ENCODE measurements around the gene FLVCR2.
A peak's percentile ranks its signal among the peaks of the same experiment; 100 is the strongest.

FLVCR2 gene

DNA sequence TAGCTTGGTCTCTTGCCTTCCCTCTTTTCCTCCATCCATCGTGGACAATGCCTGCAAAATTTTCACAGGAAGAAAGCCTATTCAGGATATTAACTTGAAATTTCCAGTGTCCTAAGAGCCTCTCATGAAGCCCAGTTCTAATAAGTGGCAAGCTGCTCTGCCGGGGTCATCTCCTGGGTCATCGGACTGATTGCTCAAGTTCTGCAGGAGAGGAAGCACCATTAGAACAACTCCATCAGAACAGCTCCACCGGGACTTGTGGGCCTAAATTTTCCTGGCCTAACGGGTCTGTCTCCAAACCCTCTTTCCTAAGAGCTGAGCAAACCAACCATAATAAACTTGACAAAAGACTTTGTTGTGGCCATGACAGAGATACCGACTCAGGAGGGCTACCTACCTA, 68.3 kb downstream of the FLVCR2 start:
- Histone ChIP-seq H3K9me3 (ENCODE audit: control insufficient read depth, low read length) (no peaks in the 10 kb centered on the region), H3K4me3 (ENCODE audit: low read length) (no peak overlapping the region), H3K27me3 (ENCODE audit: control insufficient read depth, insufficient read depth, low read length) (peaks cover 4% of the 10 kb centered on the region), H3K36me3 (ENCODE audit: control insufficient read depth, insufficient read depth, low read length) (no peaks in the 10 kb centered on the region), H3K4me1 (ENCODE audit: control insufficient read depth, insufficient read depth, low read length) (peaks cover 12% of the 10 kb centered on the region), H3K9ac (ENCODE audit: low read length) (no peak overlapping the region)

DNA sequence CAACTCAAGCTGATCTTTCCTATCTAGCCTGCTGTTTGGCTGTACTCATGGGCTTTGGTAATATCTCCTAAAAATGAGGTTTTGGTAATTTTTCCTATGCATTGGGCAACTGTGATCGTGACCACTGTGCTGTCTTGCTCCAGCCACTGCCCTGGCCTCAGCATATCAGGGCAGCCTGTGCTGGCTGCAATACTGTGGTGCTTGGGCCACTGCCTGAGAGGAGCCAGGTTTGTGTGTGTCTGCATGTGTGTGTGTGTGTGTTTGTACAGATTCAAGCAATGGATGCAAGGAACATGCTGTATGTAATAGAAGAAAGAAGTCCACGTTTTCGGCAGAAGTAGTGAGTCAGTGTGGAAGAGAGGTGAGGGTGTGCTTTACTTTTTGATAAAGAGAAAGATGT, 69.2 kb downstream of the FLVCR2 start:
- Histone ChIP-seq H3K4me1 (ENCODE audit: control insufficient read depth, insufficient read depth, low read length) (peaks cover 12% of the 10 kb centered on the region), H3K36me3 (ENCODE audit: control insufficient read depth, insufficient read depth, low read length) (no peaks in the 10 kb centered on the region), H3K4me3 (ENCODE audit: low read length) (no peak overlapping the region), H3K27me3 (ENCODE audit: control insufficient read depth, insufficient read depth, low read length) (peaks cover 4% of the 10 kb centered on the region), H3K9ac (ENCODE audit: low read length) (no peak overlapping the region), H3K9me3 (ENCODE audit: control insufficient read depth, low read length) (no peaks in the 10 kb centered on the region)

DNA sequence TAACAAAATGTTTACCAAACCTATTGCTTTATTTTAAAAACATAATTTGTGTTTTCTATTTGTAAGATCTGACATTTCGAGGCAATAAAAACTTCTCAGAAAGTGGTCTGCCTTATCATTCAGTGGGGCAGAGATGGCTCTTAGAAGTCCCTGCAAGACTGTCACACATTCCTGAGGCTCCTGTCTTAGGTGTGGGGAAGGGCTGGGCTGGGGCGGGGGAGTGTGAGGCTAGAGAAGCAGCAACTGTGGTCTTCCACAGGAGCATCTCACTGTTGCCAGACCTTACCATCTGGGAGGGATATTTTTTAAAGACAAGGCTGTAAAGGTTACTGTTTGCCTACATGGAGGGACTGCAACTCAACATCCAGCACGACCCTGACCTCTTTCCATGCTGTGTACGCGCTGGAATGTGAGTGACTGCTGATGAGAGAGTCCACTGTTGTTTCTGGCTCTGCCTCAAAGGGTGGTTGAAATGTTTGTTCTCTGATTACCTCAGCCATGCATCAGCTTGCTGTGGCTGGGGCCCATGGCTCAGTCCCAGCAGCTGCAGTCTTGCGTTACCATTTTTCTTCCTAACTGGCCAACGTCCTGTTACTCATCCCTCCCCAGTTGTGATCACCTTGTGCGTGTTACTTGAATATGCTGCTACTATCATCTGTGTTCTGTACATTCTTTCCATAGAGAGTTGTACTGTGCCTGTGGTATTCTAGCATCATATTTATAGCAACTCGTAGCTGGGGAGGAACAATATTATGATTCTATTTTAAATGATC, 69.8 kb downstream of the FLVCR2 start:
- Histone ChIP-seq H3K9ac (ENCODE audit: low read length) (no peak overlapping the region), H3K36me3 (ENCODE audit: control insufficient read depth, insufficient read depth, low read length) (no peaks in the 10 kb centered on the region), H3K9me3 (ENCODE audit: control insufficient read depth, low read length) (no peaks in the 10 kb centered on the region), H3K4me3 (ENCODE audit: low read length) (no peak overlapping the region), H3K4me1 (ENCODE audit: control insufficient read depth, insufficient read depth, low read length) (peaks cover 12% of the 10 kb centered on the region), H3K27me3 (ENCODE audit: control insufficient read depth, insufficient read depth, low read length) (peaks cover 4% of the 10 kb centered on the region)

DNA sequence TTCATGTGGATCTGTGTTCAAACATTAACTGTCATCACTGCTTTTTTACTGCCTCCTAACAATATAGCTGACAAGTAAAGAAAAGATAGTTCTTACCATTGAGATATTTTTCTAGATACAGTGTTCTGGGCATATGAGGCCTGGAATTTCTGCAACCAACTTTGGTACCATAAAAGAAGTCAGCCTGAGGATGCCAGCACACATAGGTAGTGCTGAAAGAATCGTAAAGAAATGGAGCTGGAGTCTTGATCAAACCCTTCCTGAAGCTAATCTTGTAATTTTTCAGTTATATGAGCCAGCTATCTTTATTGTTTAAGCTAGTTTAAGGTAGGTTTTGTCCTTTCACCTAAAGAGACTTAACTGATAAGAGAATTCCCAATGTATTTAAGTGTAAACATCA, 70.9 kb downstream of the FLVCR2 start:
- no peaks in the 10 kb centered on the region for H3K9me3 ChIP-seq (ENCODE audit: control insufficient read depth, low read length)
- H3K27me3 ChIP-seq (ENCODE audit: control insufficient read depth, insufficient read depth, low read length), result peaks cover 4% of the 10 kb centered on the region
- no peaks in the 10 kb centered on the region for H3K36me3 ChIP-seq (ENCODE audit: control insufficient read depth, insufficient read depth, low read length)
- peaks cover 4% of the 10 kb centered on the region for H3K4me1 ChIP-seq (ENCODE audit: control insufficient read depth, insufficient read depth, low read length)
- H3K9ac ChIP-seq (ENCODE audit: low read length), result no peak overlapping the region
- no peak overlapping the region for H3K4me3 ChIP-seq (ENCODE audit: low read length)

DNA sequence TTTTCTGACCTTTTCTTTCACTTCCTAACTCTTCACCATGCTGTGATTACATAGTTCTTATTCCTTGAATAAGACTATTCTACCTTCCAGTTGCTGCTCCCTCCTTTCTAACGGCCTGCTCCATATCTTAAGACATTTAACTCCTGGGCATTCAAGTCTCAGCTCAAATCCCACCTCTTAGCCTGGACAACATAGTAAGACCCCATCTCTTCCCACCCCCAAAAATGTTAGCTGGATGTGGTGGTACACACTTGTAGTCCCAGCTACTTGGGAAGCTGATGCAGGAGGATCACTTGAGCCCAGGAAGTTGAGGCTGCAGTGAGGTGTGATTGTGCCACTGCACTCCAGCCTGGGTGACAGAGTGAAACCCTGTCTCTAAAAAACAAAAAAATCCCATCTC, 71.4 kb downstream of the FLVCR2 start:
- H3K9ac ChIP-seq (ENCODE audit: low read length), result no peak overlapping the region
- peaks cover 4% of the 10 kb centered on the region for H3K27me3 ChIP-seq (ENCODE audit: control insufficient read depth, insufficient read depth, low read length)
- no peaks in the 10 kb centered on the region for H3K36me3 ChIP-seq (ENCODE audit: control insufficient read depth, insufficient read depth, low read length)

DNA sequence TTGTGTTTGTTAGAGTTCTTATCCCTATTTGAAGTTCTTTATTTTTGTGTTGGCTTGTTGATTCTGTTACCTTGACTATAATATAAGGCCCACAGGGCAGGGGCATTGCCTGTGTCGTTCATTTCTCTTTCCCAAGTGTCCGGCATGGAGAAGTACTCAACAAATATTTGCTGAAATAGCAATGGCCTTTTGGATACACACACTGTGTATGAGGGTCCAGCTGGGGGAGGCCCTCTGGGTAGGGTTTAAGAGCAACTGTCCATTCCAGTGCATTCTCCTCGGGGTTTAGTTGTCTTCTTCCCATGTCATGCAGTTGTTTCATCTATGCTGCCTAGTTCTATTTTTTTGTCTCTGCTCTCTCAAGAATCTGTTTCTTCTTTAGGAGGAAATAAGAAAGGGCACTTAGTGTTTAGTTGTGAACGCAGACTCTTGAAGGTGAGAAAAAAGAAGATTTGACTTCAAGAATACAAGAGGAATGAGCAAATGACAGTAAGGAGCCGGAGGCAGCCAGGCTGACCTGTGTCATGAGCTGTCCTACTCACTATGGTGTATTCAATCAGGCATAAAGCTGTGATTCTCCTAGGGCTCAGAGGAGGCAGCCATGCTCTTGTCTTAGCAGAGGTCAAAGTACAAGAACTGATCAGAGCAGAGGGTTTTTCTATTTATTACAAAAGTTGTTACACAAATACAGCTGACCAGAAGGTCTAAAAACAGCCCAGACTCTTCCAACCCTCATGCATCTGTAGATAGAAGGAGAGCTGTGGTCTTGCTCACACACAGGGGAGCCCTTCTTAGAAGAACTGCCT, 72.0 kb downstream of the FLVCR2 start:
- no peak overlapping the region for H3K9ac ChIP-seq (ENCODE audit: low read length)
- H3K9me3 ChIP-seq (ENCODE audit: control insufficient read depth, low read length), result no peaks in the 10 kb centered on the region
- H3K4me3 ChIP-seq (ENCODE audit: low read length), result no peak overlapping the region
- H3K27me3 ChIP-seq (ENCODE audit: control insufficient read depth, insufficient read depth, low read length), result no peaks in the 10 kb centered on the region
- peaks cover 2% of the 10 kb centered on the region for H3K36me3 ChIP-seq (ENCODE audit: control insufficient read depth, insufficient read depth, low read length)
- no peaks in the 10 kb centered on the region for H3K4me1 ChIP-seq (ENCODE audit: control insufficient read depth, insufficient read depth, low read length)

More for the DNA sequence above, 71.4 kb downstream of the FLVCR2 start:
- Histone ChIP-seq H3K9me3 (ENCODE audit: control insufficient read depth, low read length) (no peaks in the 10 kb centered on the region), H3K4me3 (ENCODE audit: low read length) (no peak overlapping the region), H3K4me1 (ENCODE audit: control insufficient read depth, insufficient read depth, low read length) (no peaks in the 10 kb centered on the region)

DNA sequence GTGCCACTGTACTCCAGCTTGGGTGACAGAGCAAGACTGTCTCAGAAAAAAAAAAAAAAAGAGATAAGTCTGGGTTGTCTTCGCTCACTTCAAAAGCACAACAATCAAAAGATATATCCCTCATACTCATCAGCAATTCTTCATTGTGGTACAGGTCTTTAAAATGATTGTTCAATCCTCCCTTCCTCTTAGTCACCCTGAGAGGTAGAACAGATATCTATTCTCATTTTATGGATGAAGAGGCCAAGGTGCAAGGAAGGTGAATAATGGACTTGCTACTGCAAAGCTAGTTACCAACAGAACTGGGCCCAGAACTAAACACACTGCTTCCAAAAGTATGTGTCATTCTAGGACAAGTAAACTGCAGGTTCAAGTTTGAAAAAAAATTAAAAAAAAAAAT, 75.1 kb downstream of the FLVCR2 start:
- no peaks in the 10 kb centered on the region for H3K4me1 ChIP-seq (ENCODE audit: control insufficient read depth, insufficient read depth, low read length)
- H3K36me3 ChIP-seq (ENCODE audit: control insufficient read depth, insufficient read depth, low read length), result peaks cover 4% of the 10 kb centered on the region
- H3K4me3 ChIP-seq (ENCODE audit: low read length), result no peak overlapping the region
- H3K27me3 ChIP-seq (ENCODE audit: control insufficient read depth, insufficient read depth, low read length), result no peaks in the 10 kb centered on the region
- H3K9me3 ChIP-seq (ENCODE audit: control insufficient read depth, low read length), result no peaks in the 10 kb centered on the region
- no peak overlapping the region for H3K9ac ChIP-seq (ENCODE audit: low read length)

DNA sequence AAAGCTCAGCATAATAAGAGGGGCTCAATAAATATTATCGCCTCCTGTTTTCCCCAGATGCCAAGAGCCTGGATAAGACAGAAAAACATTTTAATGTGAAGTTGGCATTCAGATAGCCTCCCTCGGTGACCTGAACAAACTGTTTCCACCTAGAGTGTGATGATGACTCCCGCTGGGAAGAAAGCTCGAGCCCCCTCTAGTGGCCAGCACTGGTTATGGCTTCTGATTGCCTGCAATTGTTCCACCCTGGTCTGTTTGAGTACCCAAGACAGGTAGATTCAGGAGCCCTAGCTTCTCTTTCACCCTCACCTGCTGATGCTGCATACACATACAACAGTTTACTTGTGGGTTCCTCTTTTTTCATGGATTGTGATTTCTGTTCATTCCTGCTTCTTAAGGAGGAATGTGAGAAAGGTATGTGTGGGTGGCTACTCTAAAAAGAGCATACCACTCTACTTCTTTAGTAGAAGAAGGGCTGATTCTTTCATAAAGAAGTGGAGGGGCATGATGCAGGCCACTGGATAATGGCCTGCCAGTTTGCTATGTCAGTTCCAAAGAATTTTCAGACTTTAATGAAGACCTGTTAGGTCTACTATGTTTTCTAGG, 75.8 kb downstream of the FLVCR2 start:
- H3K36me3 ChIP-seq (ENCODE audit: control insufficient read depth, insufficient read depth, low read length), result peaks cover 4% of the 10 kb centered on the region
- H3K9me3 ChIP-seq (ENCODE audit: control insufficient read depth, low read length), result no peaks in the 10 kb centered on the region
- no peaks in the 10 kb centered on the region for H3K4me1 ChIP-seq (ENCODE audit: control insufficient read depth, insufficient read depth, low read length)
- H3K4me3 ChIP-seq (ENCODE audit: low read length), result no peak overlapping the region
- no peak overlapping the region for H3K9ac ChIP-seq (ENCODE audit: low read length)
- H3K27me3 ChIP-seq (ENCODE audit: control insufficient read depth, insufficient read depth, low read length), result no peaks in the 10 kb centered on the region

DNA sequence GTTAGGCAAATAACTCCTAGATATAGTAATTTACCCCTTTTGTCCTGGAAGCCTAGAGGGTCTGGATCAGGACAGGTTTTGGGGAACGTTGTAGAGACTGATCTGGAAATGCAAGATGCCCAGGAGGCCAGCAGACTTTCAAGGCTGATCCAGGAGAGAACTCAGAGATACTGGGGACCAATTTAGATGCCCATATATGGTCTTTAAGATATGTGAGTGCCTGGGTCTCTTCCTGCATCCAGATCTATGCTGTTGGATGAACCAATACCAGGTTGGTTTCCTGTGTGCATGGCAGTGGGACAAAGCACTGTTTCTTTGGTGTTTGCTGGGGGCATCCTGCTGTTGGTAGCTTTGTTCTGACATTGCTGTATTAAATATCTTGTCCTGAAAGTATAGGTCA, 76.8 kb downstream of the FLVCR2 start:
- Histone ChIP-seq H3K36me3 (ENCODE audit: control insufficient read depth, insufficient read depth, low read length) (peaks cover 4% of the 10 kb centered on the region), H3K27me3 (ENCODE audit: control insufficient read depth, insufficient read depth, low read length) (no peaks in the 10 kb centered on the region), H3K9me3 (ENCODE audit: control insufficient read depth, low read length) (no peaks in the 10 kb centered on the region), H3K4me3 (ENCODE audit: low read length) (no peak overlapping the region), H3K4me1 (ENCODE audit: control insufficient read depth, insufficient read depth, low read length) (peaks cover 6% of the 10 kb centered on the region), H3K9ac (ENCODE audit: low read length) (no peak overlapping the region)

DNA sequence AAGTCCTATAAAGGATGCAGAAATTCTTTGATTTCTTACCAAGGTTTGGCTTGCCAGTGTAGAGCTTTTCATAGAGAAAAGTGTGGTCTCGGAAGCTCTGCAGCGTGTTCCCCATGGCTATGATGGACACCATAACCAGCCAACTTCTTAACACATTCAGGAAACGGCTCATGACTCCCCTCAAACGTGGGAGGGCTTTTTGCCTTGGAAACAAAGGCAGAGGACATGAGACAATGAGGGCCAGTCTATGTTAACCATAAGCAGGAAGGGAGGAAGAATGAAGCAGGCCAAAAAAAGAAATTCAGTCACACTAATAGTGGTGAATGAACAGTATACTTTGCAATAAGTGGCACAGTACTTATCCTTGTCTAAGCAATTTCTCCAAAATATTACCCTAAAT, 78.9 kb downstream of the FLVCR2 start:
- Histone ChIP-seq H3K9me3 (ENCODE audit: control insufficient read depth, low read length) (no peaks in the 10 kb centered on the region), H3K4me3 (ENCODE audit: low read length) (no peak overlapping the region), H3K27me3 (ENCODE audit: control insufficient read depth, insufficient read depth, low read length) (no peaks in the 10 kb centered on the region), H3K36me3 (ENCODE audit: control insufficient read depth, insufficient read depth, low read length) (peaks cover 4% of the 10 kb centered on the region), H3K9ac (ENCODE audit: low read length) (no peak overlapping the region), H3K4me1 (ENCODE audit: control insufficient read depth, insufficient read depth, low read length) (peaks cover 8% of the 10 kb centered on the region)

DNA sequence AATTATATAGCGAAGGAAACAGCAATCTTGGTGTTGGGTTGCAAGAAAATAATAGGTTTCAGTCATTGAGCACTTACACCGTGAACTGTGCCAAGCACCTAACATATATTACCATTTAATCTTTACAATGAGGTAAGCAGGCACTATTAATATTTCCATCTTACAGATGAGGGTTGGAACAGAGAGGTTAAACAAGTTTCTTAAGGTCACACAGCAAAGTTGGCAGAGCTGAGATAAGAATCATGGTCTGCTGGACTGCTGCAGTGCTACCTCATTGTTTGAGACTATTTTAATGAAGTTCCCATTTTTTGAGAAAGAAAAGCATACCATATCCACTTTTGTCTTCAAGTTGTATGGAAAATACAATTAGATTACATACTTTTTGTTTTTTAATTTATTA, 80.5 kb downstream of the FLVCR2 start:
- Histone ChIP-seq H3K4me3 (ENCODE audit: low read length) (no peak overlapping the region), H3K27me3 (ENCODE audit: control insufficient read depth, insufficient read depth, low read length) (no peaks in the 10 kb centered on the region), H3K9ac (ENCODE audit: low read length) (no peak overlapping the region), H3K36me3 (ENCODE audit: control insufficient read depth, insufficient read depth, low read length) (peaks cover 4% of the 10 kb centered on the region), H3K4me1 (ENCODE audit: control insufficient read depth, insufficient read depth, low read length) (peaks cover 8% of the 10 kb centered on the region), H3K9me3 (ENCODE audit: control insufficient read depth, low read length) (no peaks in the 10 kb centered on the region)

DNA sequence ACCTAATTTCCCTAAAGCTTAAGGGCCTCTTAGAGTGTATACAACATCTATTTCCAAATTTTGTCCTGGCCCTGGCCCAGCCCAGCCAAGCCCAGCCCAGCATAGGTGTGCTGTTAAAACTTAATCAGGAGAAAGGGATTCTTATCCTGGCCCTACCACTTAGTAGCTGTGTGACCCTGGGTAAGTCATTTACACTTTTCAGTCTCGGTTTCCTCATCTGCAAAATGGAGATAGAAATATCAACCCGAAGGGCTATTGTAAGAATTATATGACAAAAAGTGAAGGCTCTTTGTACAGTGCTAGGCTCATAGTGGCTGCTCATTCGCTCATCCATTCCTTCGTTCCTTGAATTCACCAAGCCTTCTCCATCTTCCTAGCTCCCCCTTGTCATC, 81.8 kb downstream of the FLVCR2 start:
- Histone ChIP-seq H3K4me1 (ENCODE audit: control insufficient read depth, insufficient read depth, low read length) (peaks cover 8% of the 10 kb centered on the region), H3K9ac (ENCODE audit: low read length) (peak overlapping the region; percentile 74), H3K27me3 (ENCODE audit: control insufficient read depth, insufficient read depth, low read length) (no peaks in the 10 kb centered on the region), H3K36me3 (ENCODE audit: control insufficient read depth, insufficient read depth, low read length) (peaks cover 4% of the 10 kb centered on the region), H3K9me3 (ENCODE audit: control insufficient read depth, low read length) (no peaks in the 10 kb centered on the region), H3K4me3 (ENCODE audit: low read length) (peak overlapping the region; percentile 56)

Measured in mucosa of stomach (tissue), 1 donor.